ENCODE measurements around the gene ASCL5.

The ASCL5 gene

DNA sequence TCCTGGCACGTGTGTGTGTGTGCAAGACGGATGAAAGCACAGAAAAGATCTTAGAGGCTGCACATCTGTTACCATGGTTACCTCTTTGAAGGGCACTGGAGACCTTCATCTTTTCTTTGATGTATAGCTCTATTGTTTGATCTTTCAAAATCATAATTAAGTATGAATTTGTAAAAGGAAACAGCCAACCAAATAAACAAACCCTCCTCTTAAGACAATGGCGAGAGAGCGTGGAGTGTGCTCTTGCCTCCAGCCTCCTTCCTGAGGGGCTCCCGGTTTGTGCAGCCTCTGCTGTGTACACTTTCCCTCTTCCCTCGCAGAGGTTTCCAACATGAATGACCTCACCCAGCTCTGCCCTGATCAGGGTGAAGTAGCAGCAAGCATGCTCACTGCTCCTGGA is 42.7 kb downstream of the ASCL5 start:
- no peak for DNase-seq

DNA sequence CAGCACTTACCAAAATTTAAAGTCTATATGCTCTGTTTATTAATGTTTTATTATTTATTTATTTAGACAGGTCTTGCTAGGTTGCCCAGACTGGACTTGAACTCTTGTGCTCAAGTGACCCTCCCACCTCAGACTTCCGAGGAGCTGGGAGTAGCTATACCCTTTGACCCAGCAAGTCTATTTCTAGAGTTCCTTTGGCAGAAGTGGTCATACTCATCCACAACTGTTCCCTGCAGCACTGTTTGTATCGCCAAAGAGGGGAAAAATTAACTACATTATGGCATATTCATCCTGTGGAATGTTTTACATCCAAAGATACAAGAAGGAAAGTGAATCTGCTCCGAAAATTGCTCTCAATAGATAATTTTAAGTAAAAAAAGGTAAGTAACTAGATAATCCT is 43.2 kb downstream of the ASCL5 start:
- no peak for DNase-seq

- DNase-seq, result no peak
Observed at GRCh38 chr1:201080135-201080534, 46.8 kb downstream of the ASCL5 start.

DNA sequence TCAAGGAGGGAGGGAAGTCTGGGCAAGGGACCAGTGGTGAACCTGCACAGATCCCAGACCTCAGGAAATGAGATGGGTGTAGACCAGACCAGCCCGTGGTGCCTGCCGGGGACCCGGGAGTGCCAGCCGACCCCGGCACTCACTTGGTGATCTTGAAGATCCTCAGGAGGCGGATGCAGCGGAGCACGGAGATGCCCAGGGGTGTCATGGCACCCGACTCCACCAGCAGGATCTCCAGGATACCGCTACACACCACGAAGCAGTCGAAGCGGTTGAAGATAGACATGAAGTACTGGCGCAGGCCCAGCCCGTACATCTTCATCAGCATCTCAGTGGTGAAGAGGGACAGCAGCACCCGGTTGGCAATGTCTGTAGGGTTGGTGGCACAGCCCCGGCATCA is 49.2 kb downstream of the ASCL5 start:
- DNase-seq, result no peak

- no peak for DNase-seq
Observed at GRCh38 chr1:201077116-201077515, 49.9 kb downstream of the ASCL5 start.

DNA sequence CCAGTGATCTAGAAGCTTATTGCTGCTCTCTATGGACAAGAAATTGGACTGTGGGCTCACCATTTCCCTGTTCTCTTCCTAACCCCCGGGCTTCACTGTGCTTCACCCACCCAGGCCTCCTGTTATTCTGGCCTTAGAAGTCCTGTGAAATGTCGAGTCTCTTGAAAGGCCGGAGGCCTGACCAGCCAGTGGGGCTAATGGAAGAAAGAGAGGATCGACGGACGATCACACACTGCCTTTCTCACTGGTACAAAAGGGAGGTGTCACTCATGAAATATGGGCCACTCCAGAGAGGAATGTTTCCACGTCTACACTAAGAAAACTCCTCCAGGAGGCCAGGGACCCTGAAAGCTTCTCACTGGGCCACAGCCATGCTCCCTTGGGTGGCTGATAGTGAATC is 50.9 kb downstream of the ASCL5 start:
- DNase-seq, result no peak

DNA sequence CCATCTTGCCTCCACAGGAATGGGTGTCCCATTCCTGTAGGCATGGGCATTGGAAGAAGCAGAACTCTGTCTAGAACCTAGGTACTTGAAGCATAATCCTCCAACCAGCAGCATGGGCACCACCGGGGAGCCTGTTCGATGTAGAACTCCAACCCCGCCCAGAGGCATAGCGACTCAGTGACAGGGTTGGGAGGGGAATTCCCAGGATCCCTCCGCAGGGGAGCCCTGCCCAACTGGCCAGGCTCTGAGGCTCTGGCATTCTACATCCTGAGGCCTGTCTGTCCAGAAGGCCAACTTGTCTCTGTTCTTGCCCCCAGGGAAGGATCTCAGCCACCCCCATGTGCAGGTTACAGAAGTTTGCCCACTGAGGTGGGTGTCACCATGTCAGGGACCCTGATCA is 53.0 kb downstream of the ASCL5 start:
- no peak for DNase-seq

GRCh38 chr1:201072922-201073321 is 54.1 kb downstream of the ASCL5 start:
- DNase-seq, result no peak

GRCh38 chr1:201072149-201072548 is 54.8 kb downstream of the ASCL5 start:
- DNase-seq, result no peak

GRCh38 chr1:201069636-201070035 is 57.3 kb downstream of the ASCL5 start:
- DNase-seq, result no peak

DNA sequence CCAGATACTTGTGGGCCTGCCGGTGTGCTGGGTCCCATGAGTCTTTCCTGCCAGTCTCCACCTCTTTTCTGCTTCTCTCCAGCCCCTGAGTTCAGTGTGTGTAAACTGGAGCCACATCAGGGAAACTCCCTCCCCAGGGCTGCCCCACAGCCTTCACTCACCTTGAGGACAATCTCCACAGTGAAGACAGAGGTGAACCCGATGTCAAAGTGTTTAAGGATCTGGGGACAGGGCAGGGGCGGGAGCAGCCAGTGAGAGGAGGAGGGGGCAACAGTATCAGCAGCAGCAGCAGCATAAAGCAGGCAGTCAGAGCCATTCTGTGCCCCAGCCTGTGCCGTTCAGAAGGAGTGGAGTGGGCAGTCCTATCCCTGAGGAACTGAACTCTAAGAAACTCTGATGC is 58.0 kb downstream of the ASCL5 start:
- no peak for DNase-seq

DNA sequence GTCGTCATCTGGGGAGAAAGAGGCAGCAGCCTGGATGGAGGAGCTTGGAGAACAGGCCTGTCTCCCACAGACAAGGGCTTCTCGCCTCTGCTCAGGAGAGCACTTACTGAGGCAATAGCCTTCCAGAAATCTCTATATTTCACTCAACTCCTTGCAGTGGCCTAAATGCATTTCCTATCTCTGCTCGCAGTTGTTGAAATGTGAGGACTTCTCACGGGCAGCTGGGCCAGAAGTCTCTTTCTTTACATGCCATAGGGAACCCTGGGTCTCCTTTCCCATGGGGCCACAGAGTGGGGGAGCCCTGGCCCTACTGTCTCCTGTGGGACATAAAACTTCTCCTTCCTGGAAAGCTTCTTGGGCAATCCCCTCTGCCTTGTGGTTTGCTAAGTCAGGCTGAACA is 60.0 kb downstream of the ASCL5 start:
- DNase-seq, result no peak

- no peak for DNase-seq
Observed at GRCh38 chr1:201065686-201066085, 61.3 kb downstream of the ASCL5 start.

DNA sequence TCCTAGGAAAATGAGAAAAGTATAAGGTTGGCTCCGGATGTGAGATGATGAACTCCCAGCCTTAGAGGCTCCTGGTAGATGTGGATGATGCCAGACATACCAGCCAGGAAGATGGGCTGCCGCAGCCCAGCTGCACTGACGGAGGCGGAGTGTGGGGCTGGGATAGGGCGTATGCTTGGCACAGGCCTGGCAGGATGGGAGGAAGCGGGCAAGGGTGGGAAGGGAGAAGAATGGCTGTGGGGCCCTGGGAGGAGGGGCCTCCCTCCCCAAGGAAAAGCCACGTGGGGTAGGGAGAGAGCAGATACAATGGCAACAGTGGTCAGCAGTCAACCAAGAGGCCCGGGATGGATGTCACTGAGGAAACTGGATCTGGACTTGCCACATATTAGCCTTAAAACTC is 62.2 kb downstream of the ASCL5 start:
- DNase-seq, result no peak

Data from stimulated activated naive CD4-positive, alpha-beta T cell (primary cell).